ENCODE measurements around the gene LRRC8D. TPM values are rescaled to one million over a fixed set of nuclear protein-coding genes. Genes with fewer than 3 reads are reported as not detected.

The LRRC8D gene
- total and polyA plus RNA-seq, 9 of the 15 experiments (the other 6 are each of a cell fraction or from before 2014, with no cell fraction given), result 3.4 to 53.9 (median 15.9) TPM

DNA sequence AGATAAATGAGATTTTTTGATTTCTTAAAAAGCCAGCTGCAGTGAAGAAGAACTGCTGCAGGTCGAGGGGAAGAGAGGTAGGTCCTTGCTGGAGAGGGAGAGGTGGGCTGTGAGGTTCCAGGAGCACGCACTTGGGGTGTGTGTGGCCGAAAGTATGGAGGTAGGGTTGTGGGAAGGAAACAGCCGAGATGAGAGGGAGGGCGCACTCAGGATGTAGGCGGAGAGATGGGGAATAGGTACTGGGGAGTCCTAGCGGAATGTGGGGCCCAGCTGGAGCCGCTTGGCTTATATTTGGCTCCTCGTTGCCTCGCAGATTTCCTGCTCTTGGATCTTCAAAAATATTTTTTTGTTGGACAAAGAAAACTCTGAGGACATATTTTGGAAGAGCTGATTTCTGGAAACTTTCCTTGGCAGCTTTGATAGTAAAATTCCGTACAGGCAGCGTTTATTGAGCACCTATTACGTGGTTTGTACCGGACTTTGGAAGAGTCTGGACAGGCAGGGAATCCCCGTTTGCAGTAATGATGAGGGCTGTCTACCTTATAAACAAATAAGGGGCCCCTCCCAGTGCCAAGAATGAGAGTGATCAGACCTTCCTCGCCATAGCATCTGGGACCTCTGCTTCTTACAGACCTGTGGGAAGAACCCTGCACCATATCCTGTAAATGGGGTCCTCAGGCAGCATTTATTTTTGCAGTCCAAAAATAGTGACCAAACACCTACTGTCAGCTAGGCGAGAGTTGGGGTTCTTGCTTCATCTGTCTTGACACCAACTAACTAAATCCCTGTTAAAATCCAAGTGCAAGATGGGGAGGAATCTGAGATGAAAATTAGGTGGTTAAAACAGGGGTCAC, 1.5 kb downstream of the LRRC8D start (continued):
- TF ChIP-seq, protein P1, sequence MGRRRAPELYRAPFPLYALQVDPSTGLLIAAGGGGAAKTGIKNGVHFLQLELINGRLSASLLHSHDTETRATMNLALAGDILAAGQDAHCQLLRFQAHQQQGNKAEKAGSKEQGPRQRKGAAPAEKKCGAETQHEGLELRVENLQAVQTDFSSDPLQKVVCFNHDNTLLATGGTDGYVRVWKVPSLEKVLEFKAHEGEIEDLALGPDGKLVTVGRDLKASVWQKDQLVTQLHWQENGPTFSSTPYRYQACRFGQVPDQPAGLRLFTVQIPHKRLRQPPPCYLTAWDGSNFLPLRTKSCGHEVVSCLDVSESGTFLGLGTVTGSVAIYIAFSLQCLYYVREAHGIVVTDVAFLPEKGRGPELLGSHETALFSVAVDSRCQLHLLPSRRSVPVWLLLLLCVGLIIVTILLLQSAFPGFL (CRISPR knock-in tag; IDR thresholded peaks at IDR 0.05), result no peak
- TF ChIP-seq DPF2 (IDR thresholded peaks at IDR 0.05), result 0 out of 2 replicates have a peak, but pooled peaks have one; percentile 44
- TF ChIP-seq KDM4B (IDR thresholded peaks at IDR 0.05; ENCODE audit: borderline replicate concordance in 2 of 2, low read depth in 1 of 2), result no peak
- TF ChIP-seq BRD9 (IDR thresholded peaks at IDR 0.05; ENCODE audit: low read depth, partially characterized antibody), result peak; percentile 47
- 0 out of 4 replicates have a peak, but pooled peaks have one; percentile 19 to 54 for TF ChIP-seq ARNT (IDR thresholded peaks at IDR 0.05)
- TF ChIP-seq, protein P2, sequence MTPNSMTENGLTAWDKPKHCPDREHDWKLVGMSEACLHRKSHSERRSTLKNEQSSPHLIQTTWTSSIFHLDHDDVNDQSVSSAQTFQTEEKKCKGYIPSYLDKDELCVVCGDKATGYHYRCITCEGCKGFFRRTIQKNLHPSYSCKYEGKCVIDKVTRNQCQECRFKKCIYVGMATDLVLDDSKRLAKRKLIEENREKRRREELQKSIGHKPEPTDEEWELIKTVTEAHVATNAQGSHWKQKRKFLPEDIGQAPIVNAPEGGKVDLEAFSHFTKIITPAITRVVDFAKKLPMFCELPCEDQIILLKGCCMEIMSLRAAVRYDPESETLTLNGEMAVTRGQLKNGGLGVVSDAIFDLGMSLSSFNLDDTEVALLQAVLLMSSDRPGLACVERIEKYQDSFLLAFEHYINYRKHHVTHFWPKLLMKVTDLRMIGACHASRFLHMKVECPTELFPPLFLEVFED (CRISPR knock-in tag; conservative IDR thresholded peaks at IDR 0.05), result peak; percentile 82
- no peak for TF ChIP-seq MAFF (IDR thresholded peaks at IDR 0.05; ENCODE audit: low read length)
- no peak for TF ChIP-seq ZNF347 (CRISPR knock-in tag; IDR thresholded peaks at IDR 0.05; ENCODE audit: low read depth)
- TF ChIP-seq, protein P3, sequence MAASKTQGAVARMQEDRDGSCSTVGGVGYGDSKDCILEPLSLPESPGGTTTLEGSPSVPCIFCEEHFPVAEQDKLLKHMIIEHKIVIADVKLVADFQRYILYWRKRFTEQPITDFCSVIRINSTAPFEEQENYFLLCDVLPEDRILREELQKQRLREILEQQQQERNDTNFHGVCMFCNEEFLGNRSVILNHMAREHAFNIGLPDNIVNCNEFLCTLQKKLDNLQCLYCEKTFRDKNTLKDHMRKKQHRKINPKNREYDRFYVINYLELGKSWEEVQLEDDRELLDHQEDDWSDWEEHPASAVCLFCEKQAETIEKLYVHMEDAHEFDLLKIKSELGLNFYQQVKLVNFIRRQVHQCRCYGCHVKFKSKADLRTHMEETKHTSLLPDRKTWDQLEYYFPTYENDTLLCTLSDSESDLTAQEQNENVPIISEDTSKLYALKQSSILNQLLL (CRISPR knock-in tag; IDR thresholded peaks at IDR 0.05; ENCODE audit: borderline replicate concordance), result no peak
- peak; percentile 35 for TF ChIP-seq RBM25 (IDR thresholded peaks at IDR 0.05; ENCODE audit: low read depth, low read length, severe bottlenecking)
- TF ChIP-seq TOE1 (IDR thresholded peaks at IDR 0.05; ENCODE audit: borderline replicate concordance), result 0 out of 2 replicates have a peak, but pooled peaks have one; percentile 37
- TF ChIP-seq TOE1 (CRISPR knock-in tag; IDR thresholded peaks at IDR 0.05; ENCODE audit: borderline replicate concordance, low read depth), result no peak
- 0 out of 2 replicates have a peak, but pooled peaks have one; percentile 10 for TF ChIP-seq HDAC2 (IDR thresholded peaks at IDR 0.05)
- TF ChIP-seq PML (IDR thresholded peaks at IDR 0.05; ENCODE audit: low read length), result peak; percentile 29; the same call in 1 of the 2 replicates
- no peak for TF ChIP-seq WHSC1 (IDR thresholded peaks at IDR 0.05; ENCODE audit: low read length)
- TF ChIP-seq FOXK2 (conservative IDR thresholded peaks at IDR 0.05 in 1 of 2, IDR thresholded peaks at IDR 0.05 in 1 of 2; ENCODE audit: low read depth in 2 of 2), result peak; percentile 14 to 36; a peak in 1 of 4 replicates
